GM19035 (cell line): ENCODE results near the gene NEK3.
"Not testable (repeated sequence)": the region's sequence is repeated elsewhere in the genome, so short reads cannot be mapped to it uniquely, and the experiment has no call there.

ENCODE experiments used
- ATAC-seq: cut with Tn5 transposase; IDR thresholded peaks from one replicate; pipeline ENCODE4 v1.9.1; 2021; ENCODE audit not compliant: unreplicated experiment

NEK3 gene

DNA sequence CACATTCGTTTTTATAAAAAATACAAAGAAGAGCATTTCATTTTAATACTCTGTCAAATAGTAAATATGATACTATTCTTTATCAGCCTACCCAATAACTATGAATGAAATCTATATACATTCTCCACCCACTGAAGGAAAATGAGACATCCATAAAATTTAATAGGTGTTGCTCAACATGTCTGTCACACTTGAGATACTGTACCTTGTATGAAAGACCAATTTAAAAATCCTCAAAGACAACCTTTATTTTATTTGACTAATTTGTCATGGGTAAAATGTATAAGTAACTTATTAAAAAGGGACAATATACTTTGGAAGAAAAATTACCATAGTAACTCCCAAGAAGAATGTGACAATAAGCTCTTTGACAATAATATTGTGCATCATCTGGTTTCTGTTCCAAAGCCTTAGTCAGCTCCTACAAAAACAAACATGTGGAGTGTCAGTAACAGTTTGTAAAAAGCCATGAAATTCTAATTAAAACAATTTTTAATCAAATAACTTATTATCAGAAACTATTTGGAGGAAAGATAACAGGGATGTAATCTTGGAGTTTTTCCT, 11.5 kb upstream of the NEK3 start:
- not testable (repeated sequence) for ATAC-seq

GRCh38 chr13:52169839-52170238, 10.4 kb upstream of the NEK3 start:
- no peak for ATAC-seq

DNA sequence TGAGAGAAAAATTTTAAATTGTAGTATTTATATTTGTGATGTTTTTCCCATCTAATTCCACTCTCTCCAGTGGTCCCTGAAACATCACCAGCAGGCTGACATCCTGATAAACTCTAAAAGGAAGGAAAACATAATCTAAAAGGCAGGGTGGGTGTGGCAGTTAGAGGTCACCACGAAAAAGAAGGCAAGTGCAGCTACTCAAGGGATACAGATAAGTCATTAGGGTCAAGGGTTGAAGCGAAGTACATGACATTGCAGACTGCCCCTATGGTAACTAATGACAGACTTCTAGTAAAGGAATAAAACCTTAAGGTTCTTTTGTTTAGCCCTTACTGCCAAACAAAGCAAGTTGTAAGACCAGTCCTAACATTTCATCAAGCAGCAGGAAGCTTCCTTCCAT, 6.0 kb upstream of the NEK3 start:
- no peak for ATAC-seq

GRCh38 chr13:52164989-52165388, 5.6 kb upstream of the NEK3 start:
- ATAC-seq, result no peak

DNA sequence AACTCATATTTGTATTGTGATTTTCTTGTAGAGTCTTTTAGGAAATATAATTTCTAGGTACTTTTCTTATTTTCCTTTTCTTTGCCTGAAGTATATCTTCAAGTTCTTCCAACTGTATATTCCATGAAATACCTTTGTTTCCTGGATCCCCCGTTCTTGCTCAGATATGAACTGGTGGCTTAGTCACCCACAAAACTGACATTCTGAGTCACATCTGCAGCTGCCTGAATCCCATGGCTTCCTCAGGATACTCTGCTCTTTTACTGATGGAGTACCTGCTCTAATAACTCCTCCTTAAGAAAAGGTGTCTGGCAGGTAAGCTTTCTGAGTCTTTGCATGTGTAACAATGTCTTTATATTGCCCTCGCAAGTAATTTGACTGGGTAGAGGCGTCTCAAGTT, 4.5 kb upstream of the NEK3 start:
- ATAC-seq, result not testable (repeated sequence)

GRCh38 chr13:52162279-52163101, 3.1 kb upstream of the NEK3 start:
- ATAC-seq, result no peak

GRCh38 chr13:52161181-52161646, 1.8 kb upstream of the NEK3 start:
- ATAC-seq, result no peak

DNA sequence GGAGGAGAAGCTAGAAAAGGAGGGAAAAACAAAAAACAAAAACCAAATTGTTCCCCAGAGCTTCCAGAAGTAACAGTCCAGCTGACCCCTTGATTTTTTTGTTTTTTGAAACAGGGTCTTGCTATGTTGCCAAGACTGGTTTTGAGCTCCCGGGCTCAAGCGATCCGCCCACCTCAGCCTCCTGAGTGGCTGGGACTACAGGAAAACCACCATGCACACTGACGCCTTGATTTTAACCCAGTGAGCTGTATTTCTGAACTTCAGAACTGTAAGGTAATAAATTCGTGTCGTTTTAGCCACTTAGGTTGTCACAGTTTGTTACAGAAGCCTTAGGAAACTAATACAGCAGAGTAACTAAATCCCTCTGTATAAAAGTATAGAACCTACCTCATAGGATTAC, 1.1 kb upstream of the NEK3 start:
- no peak for ATAC-seq

GRCh38 chr13:52160053-52160452, 656 bp upstream of the NEK3 start:
- ATAC-seq, result no peak

GRCh38 chr13:52158629-52159158, 703 bp downstream of the NEK3 start:
- ATAC-seq, result peak; percentile 13

DNA sequence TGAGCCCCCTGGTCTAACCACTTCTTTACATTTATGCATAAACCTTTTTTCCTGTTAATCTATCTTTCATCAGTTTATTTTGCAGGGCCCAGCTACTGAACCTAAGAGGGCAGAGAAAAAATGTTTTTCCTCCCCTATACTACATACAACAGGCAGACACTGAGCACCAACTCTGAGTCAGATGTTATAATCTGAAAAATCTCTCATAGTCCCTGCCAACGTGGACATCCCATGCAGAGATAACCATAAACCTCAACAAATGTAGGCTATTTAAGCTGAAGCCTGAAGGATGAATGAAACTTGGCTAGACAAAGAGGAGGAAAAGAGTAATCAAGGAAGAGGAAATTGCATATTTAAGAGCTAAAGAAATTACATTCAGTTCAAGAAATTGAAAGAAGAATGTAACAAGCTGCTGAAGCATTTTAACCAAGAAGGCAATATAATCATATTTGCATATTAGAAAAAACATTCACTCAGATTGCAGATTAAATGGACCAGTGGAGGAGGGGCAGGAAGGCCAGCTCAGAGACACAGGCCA, 2.6 kb downstream of the NEK3 start:
- no peak for ATAC-seq

- no peak for ATAC-seq
Observed at GRCh38 chr13:52155177-52155576, 4.2 kb downstream of the NEK3 start.

GRCh38 chr13:52147225-52147624, 12.2 kb downstream of the NEK3 start:
- ATAC-seq, result no peak

GRCh38 chr13:52141299-52141698, 18.1 kb downstream of the NEK3 start:
- no peak for ATAC-seq

DNA sequence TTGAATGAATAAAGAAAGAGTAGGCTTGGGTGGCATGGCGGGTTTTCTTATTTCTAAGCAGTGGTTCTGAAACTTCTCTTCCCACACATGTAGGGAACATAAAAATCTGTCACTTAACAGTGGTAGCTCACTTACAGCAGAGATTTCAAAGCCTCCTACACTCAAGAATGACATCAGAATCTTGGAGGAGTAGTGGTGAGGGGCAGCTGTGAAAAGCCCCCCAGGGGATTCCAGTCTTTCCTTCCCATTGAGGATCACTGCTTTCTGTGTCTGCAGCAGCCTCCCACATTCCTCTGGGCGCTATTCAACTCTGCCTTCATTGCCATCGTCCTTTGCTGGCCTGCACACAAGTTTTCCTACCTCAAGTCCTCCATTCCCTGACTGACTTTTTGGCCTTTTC, 21.9 kb downstream of the NEK3 start:
- ATAC-seq, result no peak

GRCh38 chr13:52136763-52137162, 22.6 kb downstream of the NEK3 start:
- no peak for ATAC-seq

GRCh38 chr13:52130641-52131040, 28.8 kb downstream of the NEK3 start:
- ATAC-seq, result no peak

- peak; percentile 63 for ATAC-seq
Observed at GRCh38 chr13:52128714-52129700, 30.4 kb downstream of the NEK3 start, which contains the start of gene NEK5. TSS of gene NEK5 (minus strand) at chr13:52129073. CDS start at chr13:52127482, 1,591 bp downstream.

DNA sequence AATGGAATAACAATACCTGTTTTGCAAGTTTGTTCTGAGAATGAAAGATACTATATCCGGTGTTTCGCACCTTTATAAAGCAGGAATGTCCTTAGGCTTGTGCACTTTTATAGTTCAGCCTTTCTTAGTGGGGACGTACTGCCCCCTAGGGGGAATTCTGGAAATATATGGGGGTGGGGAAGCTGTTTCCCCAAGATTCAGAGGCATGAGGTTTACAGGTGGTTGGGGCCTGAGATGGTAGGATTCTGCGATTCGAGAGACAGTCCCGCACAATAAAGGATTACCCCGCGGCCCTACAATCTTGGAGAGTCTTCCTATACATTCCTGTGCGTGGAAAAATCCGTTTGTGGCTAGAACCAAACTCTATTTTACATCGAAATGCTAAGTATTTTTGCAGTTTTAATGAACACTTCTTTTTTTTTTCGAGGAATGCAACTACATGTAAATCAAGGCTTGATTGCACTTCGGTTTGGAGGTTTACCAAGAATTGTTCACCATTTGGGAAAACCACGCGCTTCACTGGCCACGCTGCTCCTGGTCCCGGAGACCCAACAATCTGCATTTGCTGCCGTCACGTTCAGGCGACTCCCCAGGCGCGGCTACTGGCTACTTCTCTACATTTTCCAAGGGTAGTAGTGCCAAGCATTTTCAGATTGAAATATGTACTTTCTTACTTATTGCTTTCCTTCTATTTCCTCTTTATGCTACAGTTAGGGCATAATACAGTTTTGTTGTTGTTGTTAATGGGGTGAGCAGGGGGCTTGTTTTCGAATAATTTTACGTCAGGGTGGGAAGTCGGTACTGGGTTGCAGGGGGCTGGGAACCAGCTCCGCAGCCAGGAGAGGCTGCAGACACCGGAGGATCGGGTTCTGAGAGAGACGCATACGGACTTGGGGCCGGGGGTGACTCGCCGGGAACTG, 31.4 kb downstream of the NEK3 start:
- ATAC-seq, result peak; percentile 61

- ATAC-seq, result peak; percentile 22
Observed at GRCh38 chr13:52127378-52127777, 32.0 kb downstream of the NEK3 start.
